MM.1S (cell line): ENCODE results near the gene CRACDL.

ENCODE experiments used
- EZH2 ChIP-seq: fragments of 300-600 bp; sonication (generic); optimal IDR thresholded peaks from 2 replicates; pipeline ENCODE3; 2017; ENCODE audit warnings: low read depth, mild to moderate bottlenecking, antibody characterized with exemption, low read length, mixed read lengths
- EZH2phosphoT487 ChIP-seq: fragments of 300-600 bp; sonication (generic); IDR thresholded peaks from 2 replicates; pipeline ENCODE4 v1.6.1; 2018; ENCODE audit warnings: antibody characterized with exemption, low read length
- TF ChIP-seq, protein P1 (sequence below): fragments of 300-600 bp; sonication (generic); IDR thresholded peaks from 2 replicates; pipeline ENCODE4 v1.5.1; 2016; ENCODE audit warnings: antibody characterized with exemption, low read length, mixed read lengths

DNA sequence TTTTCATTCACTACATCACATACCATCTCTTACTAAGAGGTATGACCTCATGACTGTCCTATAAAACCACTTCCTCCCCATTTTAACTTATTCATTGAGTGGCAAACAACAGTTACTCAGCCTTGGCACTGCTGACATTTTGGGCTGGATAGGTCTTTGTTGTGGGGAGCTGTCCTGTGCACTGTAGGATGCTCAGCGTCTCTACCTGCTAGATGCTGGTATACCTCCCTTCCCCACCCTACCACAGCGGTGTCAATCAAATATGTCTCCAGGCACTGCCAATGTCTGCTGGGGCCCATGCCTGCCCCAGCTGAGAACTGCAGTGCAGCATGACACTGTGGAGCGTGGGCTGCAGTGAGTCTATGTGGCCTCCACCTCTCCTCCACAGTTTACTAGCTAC, 128.8 kb downstream of the CRACDL start:
- no peak for TF ChIP-seq EZH2
- TF ChIP-seq, protein P1, sequence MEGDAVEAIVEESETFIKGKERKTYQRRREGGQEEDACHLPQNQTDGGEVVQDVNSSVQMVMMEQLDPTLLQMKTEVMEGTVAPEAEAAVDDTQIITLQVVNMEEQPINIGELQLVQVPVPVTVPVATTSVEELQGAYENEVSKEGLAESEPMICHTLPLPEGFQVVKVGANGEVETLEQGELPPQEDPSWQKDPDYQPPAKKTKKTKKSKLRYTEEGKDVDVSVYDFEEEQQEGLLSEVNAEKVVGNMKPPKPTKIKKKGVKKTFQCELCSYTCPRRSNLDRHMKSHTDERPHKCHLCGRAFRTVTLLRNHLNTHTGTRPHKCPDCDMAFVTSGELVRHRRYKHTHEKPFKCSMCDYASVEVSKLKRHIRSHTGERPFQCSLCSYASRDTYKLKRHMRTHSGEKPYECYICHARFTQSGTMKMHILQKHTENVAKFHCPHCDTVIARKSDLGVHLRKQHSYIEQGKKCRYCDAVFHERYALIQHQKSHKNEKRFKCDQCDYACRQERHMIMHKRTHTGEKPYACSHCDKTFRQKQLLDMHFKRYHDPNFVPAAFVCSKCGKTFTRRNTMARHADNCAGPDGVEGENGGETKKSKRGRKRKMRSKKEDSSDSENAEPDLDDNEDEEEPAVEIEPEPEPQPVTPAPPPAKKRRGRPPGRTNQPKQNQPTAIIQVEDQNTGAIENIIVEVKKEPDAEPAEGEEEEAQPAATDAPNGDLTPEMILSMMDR, result no peak
- TF ChIP-seq EZH2phosphoT487, result no peak
